HL-60 (cell line): Measurements from ENCODE around the gene HIGD2A.

Experiments used
- DNase-seq, 2 experiments: peaks; one replicate each; pipeline ENCODE4 v3.0.0-alpha.2; 2010 to 2020; ENCODE audit warnings: low read depth in 1 of 2, low spot score in 1 of 2
- H3K27ac ChIP-seq: fragments of 250-450 bp; sonication (Bioruptor Pico); replicated peaks from 2 replicates; pipeline ENCODE4 v1.5.1; 2020; ENCODE audit warnings: mild to moderate bottlenecking, moderate library complexity
- H3K27me3 ChIP-seq: fragments of 250-450 bp; sonication (Bioruptor Pico); 2 replicates; pipeline ENCODE4 v1.5.1; 2021; ENCODE audit warnings: mild to moderate bottlenecking, moderate library complexity; ENCODE audit not compliant: insufficient read depth, poor library complexity, severe bottlenecking
- H3K4me3 ChIP-seq: replicated peaks from 2 replicates; pipeline ENCODE4 v1.5.1; 2011; ENCODE audit warnings: mild to moderate bottlenecking, control low read depth, low read length; ENCODE audit not compliant: insufficient read depth
- CTCF ChIP-seq: IDR thresholded peaks from one replicate; pipeline ENCODE4 v1.5.1; 2011; ENCODE audit warnings: low read length, control low read depth, inconsistent platforms; ENCODE audit not compliant: insufficient read depth
- GABPA ChIP-seq: IDR thresholded peaks from 2 replicates; pipeline ENCODE4 v1.6.1; 2012; ENCODE audit warnings: low read depth
- POLR2AphosphoS5 ChIP-seq: IDR thresholded peaks from 2 replicates; pipeline ENCODE4 v1.6.1; 2012; ENCODE audit warnings: low read depth
- SPI1 ChIP-seq: IDR thresholded peaks from 2 replicates; pipeline ENCODE4 v1.6.1; 2012; ENCODE audit warnings: low read depth, mild to moderate bottlenecking, borderline replicate concordance
- TF ChIP-seq, protein P1 (sequence below): IDR thresholded peaks from 2 replicates; pipeline ENCODE4 v1.6.1; 2012; ENCODE audit warnings: low read depth; ENCODE audit not compliant: insufficient replicate concordance

Gene HIGD2A

GRCh38 chr5:176426876-176427275, 38.3 kb downstream of the HIGD2A start:
- Histone ChIP-seq H3K27ac (no peak overlapping the region), H3K4me3 (no peak overlapping the region), H3K27me3 (no peaks in the 10 kb centered on the region)
- no peak for TF ChIP-seq CTCF
- TF ChIP-seq POLR2AphosphoS5, result no peak
- no peak for TF ChIP-seq GABPA
- TF ChIP-seq, protein P1, sequence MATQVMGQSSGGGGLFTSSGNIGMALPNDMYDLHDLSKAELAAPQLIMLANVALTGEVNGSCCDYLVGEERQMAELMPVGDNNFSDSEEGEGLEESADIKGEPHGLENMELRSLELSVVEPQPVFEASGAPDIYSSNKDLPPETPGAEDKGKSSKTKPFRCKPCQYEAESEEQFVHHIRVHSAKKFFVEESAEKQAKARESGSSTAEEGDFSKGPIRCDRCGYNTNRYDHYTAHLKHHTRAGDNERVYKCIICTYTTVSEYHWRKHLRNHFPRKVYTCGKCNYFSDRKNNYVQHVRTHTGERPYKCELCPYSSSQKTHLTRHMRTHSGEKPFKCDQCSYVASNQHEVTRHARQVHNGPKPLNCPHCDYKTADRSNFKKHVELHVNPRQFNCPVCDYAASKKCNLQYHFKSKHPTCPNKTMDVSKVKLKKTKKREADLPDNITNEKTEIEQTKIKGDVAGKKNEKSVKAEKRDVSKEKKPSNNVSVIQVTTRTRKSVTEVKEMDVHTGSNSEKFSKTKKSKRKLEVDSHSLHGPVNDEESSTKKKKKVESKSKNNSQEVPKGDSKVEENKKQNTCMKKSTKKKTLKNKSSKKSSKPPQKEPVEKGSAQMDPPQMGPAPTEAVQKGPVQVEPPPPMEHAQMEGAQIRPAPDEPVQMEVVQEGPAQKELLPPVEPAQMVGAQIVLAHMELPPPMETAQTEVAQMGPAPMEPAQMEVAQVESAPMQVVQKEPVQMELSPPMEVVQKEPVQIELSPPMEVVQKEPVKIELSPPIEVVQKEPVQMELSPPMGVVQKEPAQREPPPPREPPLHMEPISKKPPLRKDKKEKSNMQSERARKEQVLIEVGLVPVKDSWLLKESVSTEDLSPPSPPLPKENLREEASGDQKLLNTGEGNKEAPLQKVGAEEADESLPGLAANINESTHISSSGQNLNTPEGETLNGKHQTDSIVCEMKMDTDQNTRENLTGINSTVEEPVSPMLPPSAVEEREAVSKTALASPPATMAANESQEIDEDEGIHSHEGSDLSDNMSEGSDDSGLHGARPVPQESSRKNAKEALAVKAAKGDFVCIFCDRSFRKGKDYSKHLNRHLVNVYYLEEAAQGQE, result no peak
- TF ChIP-seq SPI1, result no peak
- DNase-seq, result no peak

- no peak for DNase-seq
- no peaks in the 10 kb centered on the region for H3K27me3 ChIP-seq
- no peak for TF ChIP-seq SPI1
- TF ChIP-seq GABPA, result no peak
- TF ChIP-seq, protein P1, result no peak
- no peak for TF ChIP-seq POLR2AphosphoS5
- TF ChIP-seq CTCF, result no peak
- no peak overlapping the region for H3K4me3 ChIP-seq
- H3K27ac ChIP-seq, result no peak overlapping the region
Measured at GRCh38 chr5:176427971-176428370, 39.4 kb downstream of the HIGD2A start.

- H3K27ac ChIP-seq, result no peak overlapping the region
- no peak overlapping the region for H3K4me3 ChIP-seq
- TF ChIP-seq SPI1 (no peak), CTCF (no peak), POLR2AphosphoS5 (no peak)
- TF ChIP-seq, protein P1, result no peak
- H3K27me3 ChIP-seq, result no peaks in the 10 kb centered on the region
- no peak for DNase-seq
Measured at GRCh38 chr5:176429972-176430371, 41.4 kb downstream of the HIGD2A start.
